H9 (cell line): ENCODE results near the gene IQCE. TPM values are rescaled to one million over a fixed set of nuclear protein-coding genes. Genes with fewer than 3 reads are reported as not detected.

ENCODE experiments used
- DNase-seq: peaks from one replicate; pipeline ENCODE4 v3.0.0-alpha.2; 2017
- H2AFZ ChIP-seq: one replicate; pipeline ENCODE4 v1.6.1; 2013; ENCODE audit warnings: mild to moderate bottlenecking, low read length, control low read depth, moderate library complexity
- H2AK5ac ChIP-seq: 2 replicates; pipeline ENCODE4 v1.6.1; 2013; ENCODE audit warnings: low read length, control low read depth, mixed read lengths; ENCODE audit not compliant: insufficient read length
- H2BK120ac ChIP-seq: one replicate; pipeline ENCODE4 v1.6.1; 2013; ENCODE audit warnings: low read depth, mild to moderate bottlenecking, low read length, control low read depth, inconsistent platforms; ENCODE audit not compliant: poor library complexity, severe bottlenecking
- H2BK12ac ChIP-seq: 2 replicates; pipeline ENCODE4 v1.6.1; 2013; ENCODE audit warnings: low read length, control low read depth, mixed read lengths, low read depth; ENCODE audit not compliant: insufficient read length
- H2BK15ac ChIP-seq: 2 replicates; pipeline ENCODE4 v1.6.1; 2013; ENCODE audit warnings: low read depth, low read length, control low read depth
- H2BK20ac ChIP-seq: one replicate; pipeline ENCODE4 v1.6.1; 2013; ENCODE audit warnings: low read depth, mild to moderate bottlenecking, low read length, control low read depth, inconsistent platforms; ENCODE audit not compliant: poor library complexity, severe bottlenecking
- H2BK5ac ChIP-seq: 2 replicates; pipeline ENCODE4 v1.6.1; 2013; ENCODE audit warnings: low read length, control low read depth, mixed read lengths; ENCODE audit not compliant: insufficient read length
- H3K14ac ChIP-seq: 2 replicates; pipeline ENCODE4 v1.6.1; 2013; ENCODE audit warnings: low read length, control low read depth; ENCODE audit not compliant: insufficient read depth
- H3K18ac ChIP-seq: 2 replicates; pipeline ENCODE4 v1.6.1; 2013; ENCODE audit warnings: low read depth, mild to moderate bottlenecking, mixed read lengths, low read length, control low read depth; ENCODE audit not compliant: insufficient read length
- H3K23ac ChIP-seq: 2 replicates; pipeline ENCODE4 v1.6.1; 2013; ENCODE audit warnings: low read length, control low read depth, mixed read lengths, low read depth; ENCODE audit not compliant: insufficient read length
- H3K23me2 ChIP-seq: 2 replicates; pipeline ENCODE4 v1.6.1; 2013; ENCODE audit warnings: low read depth, mild to moderate bottlenecking, mixed read lengths, low read length, control low read depth; ENCODE audit not compliant: insufficient read length, poor library complexity, severe bottlenecking
- H3K27ac ChIP-seq: 2 replicates; pipeline ENCODE4 v1.5.1; 2013; ENCODE audit warnings: low read length, control low read depth, mixed read lengths, low read depth; ENCODE audit not compliant: insufficient read length
- H3K27me3 ChIP-seq: 2 replicates; pipeline ENCODE4 v1.6.1; 2013; ENCODE audit warnings: low read length, control low read depth, inconsistent platforms; ENCODE audit not compliant: insufficient read depth
- H3K4ac ChIP-seq: 2 replicates; pipeline ENCODE4 v1.6.1; 2013; ENCODE audit warnings: low read depth, mild to moderate bottlenecking, control low read depth, inconsistent platforms, low read length, moderate library complexity
- H3K4me1 ChIP-seq: 2 replicates; pipeline ENCODE4 v1.6.1; 2013; ENCODE audit warnings: low read length, control low read depth, inconsistent platforms; ENCODE audit not compliant: insufficient read depth
- H3K4me2 ChIP-seq: 2 replicates; pipeline ENCODE4 v1.6.1; 2013; ENCODE audit warnings: low read length, control low read depth, mixed read lengths; ENCODE audit not compliant: insufficient read length, insufficient read depth
- H3K56ac ChIP-seq: 2 replicates; pipeline ENCODE4 v1.6.1; 2013; ENCODE audit warnings: low read depth, mild to moderate bottlenecking, mixed read lengths, low read length, control low read depth; ENCODE audit not compliant: insufficient read length
- H3K79me1 ChIP-seq: 2 replicates; pipeline ENCODE4 v1.6.1; 2013; ENCODE audit warnings: low read depth, mild to moderate bottlenecking, moderate library complexity, low read length, control low read depth, inconsistent platforms; ENCODE audit not compliant: insufficient read depth, poor library complexity, severe bottlenecking
- H3K79me2 ChIP-seq: 2 replicates; pipeline ENCODE4 v1.6.1; 2013; ENCODE audit warnings: low read length, control low read depth, inconsistent platforms; ENCODE audit not compliant: insufficient read depth
- H3K9ac ChIP-seq: 2 replicates; pipeline ENCODE4 v1.6.1; 2013; ENCODE audit warnings: low read length, control low read depth, mixed read lengths; ENCODE audit not compliant: insufficient read length; ENCODE audit errors: extremely low read depth
- H3K9me3 ChIP-seq: one replicate; pipeline ENCODE4 v1.6.1; 2013; ENCODE audit warnings: low read depth, low read length, inconsistent platforms; ENCODE audit not compliant: control insufficient read depth
- H3T11ph ChIP-seq: one replicate; pipeline ENCODE4 v1.6.1; 2013; ENCODE audit warnings: mild to moderate bottlenecking, low read length, control low read depth, inconsistent platforms
- H4K20me1 ChIP-seq: one replicate; pipeline ENCODE4 v1.6.1; 2013; ENCODE audit not compliant: control insufficient read depth, insufficient read length, insufficient read depth
- H4K5ac ChIP-seq: 2 replicates; pipeline ENCODE4 v1.6.1; 2013; ENCODE audit warnings: low read depth, mild to moderate bottlenecking, mixed read lengths, low read length, control low read depth; ENCODE audit not compliant: insufficient read length
- H4K8ac ChIP-seq: replicated peaks from 2 replicates; pipeline ENCODE4 v1.6.1; 2013; ENCODE audit warnings: low read length, control low read depth, mixed read lengths, low read depth; ENCODE audit not compliant: insufficient read length
- H4K91ac ChIP-seq: 2 replicates; pipeline ENCODE4 v1.6.1; 2013; ENCODE audit warnings: low read depth, mild to moderate bottlenecking, moderate library complexity, mixed read lengths, low read length, control low read depth; ENCODE audit not compliant: insufficient read length
- H3K27ac Mint-ChIP-seq, 3 experiments: 2 replicates in 2 of 3; 3 replicates in 1 of 3; pipeline ENCODE4 v1.8.0; 2020 to 2021; ENCODE audit warnings: mixed read lengths in 3 of 3, mild to moderate bottlenecking in 1 of 3, moderate library complexity in 1 of 3
- H3K27me3 Mint-ChIP-seq: 2 replicates; pipeline ENCODE4 v1.8.0; 2021; ENCODE audit warnings: low read depth, mild to moderate bottlenecking, moderate library complexity, mixed read lengths
- H3K36me3 Mint-ChIP-seq, 3 experiments: 2 replicates in 2 of 3; 3 replicates in 1 of 3; pipeline ENCODE4 v1.8.0; 2020 to 2021; ENCODE audit warnings: low read depth in 3 of 3, mixed read lengths in 3 of 3; ENCODE audit not compliant: insufficient read depth in 1 of 3
- H3K4me1 Mint-ChIP-seq, 2 experiments: 2 replicates each; pipeline ENCODE4 v1.8.0; 2020; ENCODE audit warnings: mixed read lengths in 2 of 2
- H3K4me3 Mint-ChIP-seq, 2 experiments: 2 replicates in 1 of 2; 3 replicates in 1 of 2; pipeline ENCODE4 v1.8.0; 2020 to 2021; ENCODE audit warnings: mild to moderate bottlenecking in 2 of 2, mixed read lengths in 2 of 2, moderate library complexity in 1 of 2
- H3K9me3 Mint-ChIP-seq, 2 experiments: 2 replicates in 1 of 2; 3 replicates in 1 of 2; pipeline ENCODE4 v1.8.0; 2020; ENCODE audit warnings: mild to moderate bottlenecking in 2 of 2, mixed read lengths in 2 of 2, moderate library complexity in 1 of 2
- CTCF ChIP-seq: fragments of 200-600 bp; sonication (generic); conservative IDR thresholded peaks from 3 replicates; pipeline ENCODE4 v1.8.0; 2021; ENCODE audit warnings: antibody characterized with exemption, mild to moderate bottlenecking
- WGBS: extraction: QIAGEN DNeasy Blood & Tissue Kit; methylation state at CpG from one replicate; pipeline ENCODE4 v1.1.7; 2013; ENCODE audit warnings: missing lambda C conversion rate, low lambda C conversion rate, mixed read lengths; ENCODE audit not compliant: insufficient read length; ENCODE audit errors: extremely low coverage; 5-methylcytosine and 5-hydroxymethylcytosine counted together
- total RNA-seq: library from RNA; stranded (reverse); gene quantifications from 2 replicates; pipeline ENCODE4 v1.2.1, GENCODE V29; 2021

The IQCE gene
- total RNA-seq, 1 experiment from 2014 or later, result 7.0 TPM

GRCh38 chr7:2567679-2568278 is 9.0 kb downstream of the IQCE start:
- H4K8ac ChIP-seq, result no peak overlapping the region
- no peak overlapping the region for H2BK20ac ChIP-seq
- H3T11ph ChIP-seq, result no peak overlapping the region
- H3K27ac ChIP-seq, result no peak overlapping the region
- peaks cover 0 to 5% (median 2%) of the 10 kb centered on the region in 3 experiments; a peak in 3 of 7 replicates for H3K36me3 Mint-ChIP-seq
- no peak overlapping the region for H3K4me3 Mint-ChIP-seq
- no peaks in the 10 kb centered on the region for H3K27me3 ChIP-seq
- H3K4me1 Mint-ChIP-seq, result peaks cover 9 to 15% of the 10 kb centered on the region in 2 experiments
- no peak overlapping the region for H3K27ac Mint-ChIP-seq
- H2BK15ac ChIP-seq, result no peak overlapping the region
- no peaks in the 10 kb centered on the region for H4K20me1 ChIP-seq
- no peak overlapping the region for H2BK5ac ChIP-seq
- no peak overlapping the region for H3K9ac ChIP-seq
- no peak overlapping the region for H4K91ac ChIP-seq
- no peaks in the 10 kb centered on the region for H3K79me1 ChIP-seq
- no peaks in the 10 kb centered on the region for H3K9me3 Mint-ChIP-seq
- H3K79me2 ChIP-seq, result no peaks in the 10 kb centered on the region
- H4K5ac ChIP-seq, result no peak overlapping the region
- no peaks in the 10 kb centered on the region for H3K9me3 ChIP-seq
- no CpG with 5 or more reads among the region's 16 CpGs for WGBS
- H2AFZ ChIP-seq, result no peak overlapping the region
- H3K18ac ChIP-seq, result no peak overlapping the region
- H2BK120ac ChIP-seq, result no peak overlapping the region
- H3K4me2 ChIP-seq, result no peak overlapping the region
- H3K4me1 ChIP-seq, result no peaks in the 10 kb centered on the region
- TF ChIP-seq CTCF, result peak; percentile 75
- no peak overlapping the region for H3K56ac ChIP-seq
- no peak overlapping the region for H3K23ac ChIP-seq
- H2AK5ac ChIP-seq, result no peak overlapping the region
- H3K27me3 Mint-ChIP-seq, result no peaks in the 10 kb centered on the region
- no peak overlapping the region for H2BK12ac ChIP-seq
- no peak overlapping the region for H3K4ac ChIP-seq
- no peak overlapping the region for H3K14ac ChIP-seq
- peak; percentile 62 for DNase-seq
- no peaks in the 10 kb centered on the region for H3K23me2 ChIP-seq
